GM12892 (cell line): Measurements from ENCODE around the gene ETNK1.

Experiments
- DNase-seq: peaks from one replicate; pipeline ENCODE4 v3.0.0; 2011; ENCODE audit not compliant: insufficient read length
- FAIRE-seq: peaks from 2 replicates; lab custom pipeline; 2011; peaks lifted over from hg19 to GRCh38; lab: Jason Lieb, UNC
- POLR2A ChIP-seq: IDR thresholded peaks from 2 replicates; pipeline ENCODE4 v1.6.1; 2011; ENCODE audit warnings: low read depth, low read length, control low read depth
- POLR2AphosphoS5 ChIP-seq: IDR thresholded peaks from 2 replicates; pipeline ENCODE4 v1.6.1; 2011; ENCODE audit warnings: low read depth, low read length, control low read depth
- TAF1 ChIP-seq: IDR thresholded peaks from 2 replicates; pipeline ENCODE4 v1.6.1; 2011; ENCODE audit warnings: low read depth, mild to moderate bottlenecking, control low read depth, low read length, borderline replicate concordance

The ETNK1 gene

DNA sequence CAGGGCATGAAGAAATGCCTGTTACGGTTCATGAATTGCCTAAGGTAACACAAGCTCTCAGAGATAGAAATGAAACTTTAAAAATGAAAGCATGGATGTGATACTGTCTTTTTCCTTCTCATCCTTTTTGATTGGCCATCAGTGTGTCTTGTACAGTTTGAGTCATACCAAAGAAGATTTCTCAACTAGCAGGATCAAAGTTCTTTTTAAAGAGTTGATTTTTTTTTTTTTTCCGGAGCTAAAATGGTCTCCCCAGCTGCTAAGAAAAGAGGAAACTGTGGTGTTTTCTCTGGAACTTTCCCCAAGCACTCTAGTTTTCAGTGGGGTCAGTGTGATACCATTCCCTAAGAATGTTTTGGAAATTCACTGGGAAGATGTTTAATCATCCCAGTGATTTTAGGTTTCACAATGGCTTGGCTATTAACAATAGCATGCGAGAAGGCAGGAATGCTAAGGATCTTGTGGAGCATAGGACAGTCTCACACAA lies 105.0 kb downstream of the ETNK1 start:
- no peak for TF ChIP-seq POLR2AphosphoS5
- TF ChIP-seq TAF1, result no peak
- no peak for TF ChIP-seq POLR2A
- DNase-seq, result no peak
- no peak for FAIRE-seq

DNA sequence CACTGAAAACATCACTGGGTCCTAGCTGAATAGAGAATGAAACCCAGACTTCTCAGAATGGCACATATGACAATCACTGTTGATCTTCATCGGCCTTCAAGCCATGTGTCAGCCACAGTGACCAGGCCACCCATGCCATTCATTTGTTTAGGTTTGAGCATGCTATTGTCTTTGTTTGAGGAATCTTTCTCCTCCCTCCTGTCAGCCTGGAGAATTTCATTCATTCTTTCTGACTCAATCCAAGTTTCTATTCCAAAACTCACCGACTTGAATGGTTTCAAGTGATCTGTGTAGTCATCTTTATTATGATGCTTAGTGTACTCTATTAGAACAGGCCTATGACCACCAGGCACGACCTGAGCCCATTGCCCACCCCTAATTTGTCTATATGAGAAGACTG lies 106.3 kb downstream of the ETNK1 start:
- FAIRE-seq, result no peak
- TF ChIP-seq POLR2A, result no peak
- TF ChIP-seq POLR2AphosphoS5, result no peak
- no peak for TF ChIP-seq TAF1
- DNase-seq, result no peak

DNA sequence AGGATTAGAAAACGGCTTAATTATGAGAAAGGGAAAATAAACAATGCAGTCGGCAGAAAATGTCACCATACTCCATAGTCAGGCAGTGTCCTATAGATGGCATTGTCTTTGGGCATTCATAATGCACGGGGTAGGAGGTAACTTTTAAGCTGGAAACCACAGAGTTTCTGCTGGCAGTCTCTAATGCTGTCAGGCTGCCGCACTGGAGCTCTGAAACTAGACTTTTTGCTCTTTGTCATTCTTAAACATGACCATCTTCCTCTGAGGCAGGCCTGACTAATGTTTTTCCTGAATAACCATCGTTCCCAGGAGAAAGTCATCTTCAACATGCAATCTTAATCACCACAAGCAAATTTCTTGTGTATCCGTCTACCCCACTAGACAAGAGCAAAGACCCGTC lies 108.8 kb downstream of the ETNK1 start:
- no peak for TF ChIP-seq TAF1
- no peak for TF ChIP-seq POLR2A
- no peak for TF ChIP-seq POLR2AphosphoS5
- no peak for FAIRE-seq
- DNase-seq, result no peak

DNA sequence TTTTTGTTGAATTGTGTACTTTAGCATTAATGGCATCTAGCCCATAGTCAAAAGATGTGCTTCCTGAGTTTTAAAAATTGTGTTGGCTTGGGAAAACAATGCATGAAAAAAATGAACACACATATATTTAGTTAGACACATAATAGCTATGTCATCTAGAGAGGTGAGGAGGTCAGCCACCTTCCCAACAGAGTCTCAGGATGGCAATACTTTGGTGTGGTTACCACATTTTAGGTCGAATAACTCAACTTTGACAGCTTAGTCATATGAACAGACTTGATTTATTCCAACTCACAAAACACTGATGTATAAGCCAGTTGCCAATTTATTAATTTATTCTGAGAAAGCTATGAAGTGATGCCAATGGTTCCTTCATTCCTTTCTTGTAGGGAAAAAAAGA lies 114.0 kb downstream of the ETNK1 start:
- TF ChIP-seq POLR2A (no peak), POLR2AphosphoS5 (no peak), TAF1 (no peak)
- no peak for FAIRE-seq
- DNase-seq, result no peak
